HG03103 (cell line): ENCODE results near the gene PCYT2.

ENCODE experiments used
- ATAC-seq: cut with Tn5 transposase; IDR thresholded peaks from one replicate; pipeline ENCODE4 v1.9.1; 2021; ENCODE audit warnings: low read depth; ENCODE audit not compliant: unreplicated experiment

The PCYT2 gene

GRCh38 chr17:81944858-81945257 lies 33.7 kb upstream of the PCYT2 start:
- ATAC-seq: no peak

GRCh38 chr17:81942167-81942553 lies 31.0 kb upstream of the PCYT2 start:
- ATAC-seq: no peak

- ATAC-seq: no peak
Measured at GRCh38 chr17:81941484-81942166, 30.4 kb upstream of the PCYT2 start.

- no peak for ATAC-seq
Measured at GRCh38 chr17:81940538-81941483, 29.6 kb upstream of the PCYT2 start.

- no peak for ATAC-seq
Measured at GRCh38 chr17:81939881-81940385, 28.7 kb upstream of the PCYT2 start.

GRCh38 chr17:81939218-81939617 lies 28.0 kb upstream of the PCYT2 start:
- ATAC-seq: no peak

GRCh38 chr17:81935709-81936084 lies 24.5 kb upstream of the PCYT2 start:
- no peak for ATAC-seq

- ATAC-seq: no peak
Measured at GRCh38 chr17:81934850-81935708, 23.9 kb upstream of the PCYT2 start.

- no peak for ATAC-seq
Measured at GRCh38 chr17:81934098-81934757, 23.0 kb upstream of the PCYT2 start.

GRCh38 chr17:81933178-81933699 lies 22.0 kb upstream of the PCYT2 start:
- no peak for ATAC-seq

- ATAC-seq: no peak
Measured at GRCh38 chr17:81932333-81932983, 21.3 kb upstream of the PCYT2 start.

- ATAC-seq: no peak
Measured at GRCh38 chr17:81931557-81932332, 20.5 kb upstream of the PCYT2 start.

- ATAC-seq: no peak
Measured at GRCh38 chr17:81931189-81931556, 20.0 kb upstream of the PCYT2 start.

GRCh38 chr17:81930142-81931125 lies 19.2 kb upstream of the PCYT2 start:
- no peak for ATAC-seq

- ATAC-seq: no peak
Measured at GRCh38 chr17:81929253-81930141, 18.3 kb upstream of the PCYT2 start.

GRCh38 chr17:81928544-81929252 lies 17.5 kb upstream of the PCYT2 start:
- no peak for ATAC-seq
